Umbilical cord (tissue), 2 donors: ENCODE results near the gene OCIAD1. TPM values are rescaled to one million over a fixed set of nuclear protein-coding genes. Genes with fewer than 3 reads are reported as not detected.
"Not testable (repeated sequence)": the region's sequence is repeated elsewhere in the genome, so short reads cannot be mapped to it uniquely, and the experiment has no call there.

Experiments
- DNase-seq: peaks from one replicate; pipeline ENCODE4 v3.0.0-alpha.2; 2015; ENCODE audit warnings: low spot score
- total RNA-seq: library from RNA; depleted of rRNA; stranded (reverse); fragments of >200 nt; gene quantifications from one replicate; pipeline ENCODE4 v1.2.3, GENCODE V29; 2014; ENCODE audit warnings: low replicate concordance; ENCODE audit not compliant: insufficient read depth

Gene OCIAD1
- total RNA-seq, 1 donor from 2014 or later, result 103 TPM

DNA sequence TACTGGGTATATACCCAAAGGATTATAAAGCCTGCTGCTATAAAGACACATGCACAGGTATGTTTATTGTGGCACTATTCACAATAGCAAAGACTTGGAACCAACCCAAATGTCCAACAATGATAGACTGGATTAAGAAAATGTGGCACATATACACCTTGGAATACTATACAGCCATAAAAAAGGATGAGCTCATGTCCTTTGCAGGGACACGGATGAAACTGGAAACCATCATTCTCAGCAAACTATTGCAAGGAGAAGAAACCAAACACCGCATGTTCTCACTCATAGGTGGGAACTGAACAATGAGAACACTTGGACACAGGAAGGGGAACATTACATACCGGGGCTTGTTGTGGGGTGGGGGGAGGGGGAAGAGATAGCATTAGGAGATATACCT, 58.9 kb downstream of the OCIAD1 start:
- not testable (repeated sequence) for DNase-seq

DNA sequence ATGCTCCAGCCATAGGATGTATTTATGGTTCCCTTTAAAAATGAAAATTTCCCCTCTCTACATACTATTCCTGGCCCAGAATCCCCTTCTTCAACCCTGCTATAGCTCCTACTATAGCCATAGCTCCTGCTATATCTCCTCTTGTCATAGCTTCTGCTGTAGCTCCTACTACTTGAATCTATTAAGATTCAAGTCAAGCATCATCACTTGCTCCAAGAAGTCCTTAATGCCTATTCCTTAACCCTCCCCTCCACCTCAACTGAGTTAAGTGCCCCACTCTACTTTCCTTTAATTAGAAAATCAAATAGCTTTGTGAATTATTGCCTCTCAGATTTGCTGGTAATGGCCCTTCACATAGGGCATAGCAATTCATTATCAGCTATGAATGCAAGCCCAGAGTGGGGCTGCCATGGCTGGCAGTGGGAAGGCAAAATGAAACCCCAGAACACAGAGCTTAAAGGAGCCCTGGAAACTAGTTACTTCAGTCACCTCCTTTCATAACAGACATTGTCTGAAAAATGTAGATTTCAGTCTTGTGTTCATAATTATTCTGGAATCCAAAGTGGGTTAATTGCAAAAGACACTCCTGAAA, 60.2 kb downstream of the OCIAD1 start:
- no peak for DNase-seq

DNA sequence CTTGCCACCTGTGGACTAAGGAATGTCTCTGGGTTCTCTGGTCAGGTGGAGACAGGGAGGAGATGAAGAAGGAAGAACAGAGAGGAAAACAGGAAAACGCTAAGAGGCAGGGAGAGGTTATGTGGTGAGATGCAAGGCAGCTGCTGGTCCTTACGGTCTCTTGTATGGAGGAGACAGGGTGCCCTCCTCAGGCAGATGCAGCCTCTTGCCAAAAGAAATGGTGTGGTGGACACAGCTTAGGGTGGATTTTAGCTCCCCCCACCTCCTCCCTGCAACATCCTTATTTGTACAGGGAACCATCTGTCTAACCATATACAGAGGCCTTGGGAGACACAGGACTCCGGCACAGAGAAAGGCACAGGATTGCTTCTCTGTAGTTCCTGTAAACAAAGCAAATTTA, 66.0 kb downstream of the OCIAD1 start:
- DNase-seq, result no peak

DNA sequence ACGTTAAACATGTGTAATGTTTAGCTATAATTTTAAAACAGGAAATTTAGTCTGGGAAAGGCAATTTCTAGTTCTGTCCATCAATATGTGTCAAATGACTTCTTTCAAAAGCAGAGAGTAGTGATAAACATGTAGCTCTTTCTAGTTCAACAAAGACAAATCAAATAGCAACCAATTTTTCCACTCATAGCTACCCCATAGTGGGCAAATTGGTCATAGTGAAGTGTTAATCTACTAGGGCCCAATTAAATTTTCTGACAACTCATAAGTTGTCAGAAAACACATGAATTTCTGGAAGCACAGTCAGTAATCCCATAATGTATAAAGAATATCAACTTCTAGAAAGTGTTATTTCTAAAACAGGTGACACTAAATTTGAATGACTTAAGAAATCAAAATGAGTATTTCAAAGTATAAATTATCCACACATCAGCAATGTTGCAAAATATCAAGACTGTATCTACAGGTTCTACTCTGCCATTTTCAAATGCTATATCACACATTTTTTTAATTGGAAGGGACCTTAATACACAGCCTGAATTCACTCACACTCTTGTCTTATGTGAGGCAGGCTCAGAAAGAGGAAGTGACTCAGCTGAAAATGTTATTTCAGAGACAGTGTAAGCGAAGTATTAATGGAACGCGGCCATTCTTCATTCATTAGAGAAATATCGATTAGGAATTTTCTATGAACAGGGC, 68.0 kb downstream of the OCIAD1 start:
- no peak for DNase-seq

DNA sequence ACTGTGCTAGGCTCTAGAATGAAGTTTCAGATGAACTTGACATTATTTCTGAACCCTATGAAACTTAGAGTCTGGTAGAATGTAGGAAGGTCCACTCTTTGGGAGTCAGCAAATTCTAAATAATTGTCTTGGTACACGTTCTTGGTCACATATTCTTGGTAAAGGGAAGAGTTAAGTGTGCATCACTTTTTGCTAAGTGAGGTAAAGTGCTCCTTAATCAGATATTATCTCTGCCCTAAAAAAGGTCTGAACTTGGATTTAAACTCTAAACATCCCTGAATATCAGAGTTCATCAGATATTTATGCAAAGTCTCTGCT, 68.5 kb downstream of the OCIAD1 start:
- no peak for DNase-seq

DNA sequence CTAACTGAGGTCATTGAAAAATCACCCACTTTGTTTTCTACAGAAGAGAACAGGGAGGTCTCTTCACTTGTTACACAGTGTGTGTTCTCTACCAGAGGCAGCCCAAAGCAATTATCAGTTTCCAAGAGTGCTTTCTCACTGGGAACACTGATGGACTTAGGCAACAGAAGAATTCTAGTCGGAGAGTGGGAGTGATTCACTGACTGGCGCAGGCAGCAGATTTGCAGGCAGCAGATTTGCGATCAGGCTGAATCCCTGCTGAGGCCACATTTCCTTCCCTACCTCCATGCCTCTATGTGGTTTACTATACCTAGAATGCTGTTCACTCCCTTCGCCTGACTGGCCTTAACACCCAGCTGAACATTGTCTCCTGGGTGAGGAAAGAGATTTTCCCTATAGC, 69.1 kb downstream of the OCIAD1 start:
- peak; percentile 14 for DNase-seq

DNA sequence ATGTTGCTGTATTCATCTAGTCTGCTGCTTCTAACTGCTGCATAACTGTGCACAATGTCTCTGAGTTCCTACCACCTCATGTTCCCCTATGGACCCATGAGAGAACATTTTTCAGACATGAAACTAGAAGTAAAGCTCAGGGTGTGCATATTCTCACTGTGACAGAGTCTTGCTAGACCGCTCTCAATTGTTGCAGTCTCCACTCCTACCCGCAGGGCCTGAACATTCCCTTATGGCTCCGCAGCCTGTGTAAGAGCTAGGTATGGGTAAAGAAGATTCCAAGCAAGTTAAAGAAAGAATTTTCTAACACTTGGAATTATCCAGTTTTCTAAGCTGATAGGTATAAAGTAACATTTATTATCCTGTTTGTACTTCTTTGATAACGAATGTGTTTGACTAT, 70.3 kb downstream of the OCIAD1 start:
- DNase-seq, result no peak

DNA sequence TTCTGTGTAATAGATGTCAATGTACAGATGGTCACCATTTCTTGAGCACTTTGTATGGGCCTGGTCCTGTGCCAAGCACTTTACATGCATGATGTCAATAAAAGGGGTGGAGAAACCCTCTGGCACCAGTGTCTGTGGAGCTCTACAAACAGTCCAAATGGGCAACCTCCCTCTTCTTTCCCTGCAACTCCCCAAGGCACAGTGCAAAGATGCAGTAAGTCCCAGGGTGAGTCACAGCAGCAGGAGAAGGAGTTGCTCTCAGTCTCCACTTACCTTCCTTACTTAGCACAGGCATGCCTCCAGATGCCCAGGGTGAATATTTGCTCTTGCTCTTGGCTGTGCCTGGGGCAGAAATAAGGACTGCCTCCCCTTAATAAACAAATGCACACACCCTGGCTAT, 71.4 kb downstream of the OCIAD1 start:
- DNase-seq, result no peak

DNA sequence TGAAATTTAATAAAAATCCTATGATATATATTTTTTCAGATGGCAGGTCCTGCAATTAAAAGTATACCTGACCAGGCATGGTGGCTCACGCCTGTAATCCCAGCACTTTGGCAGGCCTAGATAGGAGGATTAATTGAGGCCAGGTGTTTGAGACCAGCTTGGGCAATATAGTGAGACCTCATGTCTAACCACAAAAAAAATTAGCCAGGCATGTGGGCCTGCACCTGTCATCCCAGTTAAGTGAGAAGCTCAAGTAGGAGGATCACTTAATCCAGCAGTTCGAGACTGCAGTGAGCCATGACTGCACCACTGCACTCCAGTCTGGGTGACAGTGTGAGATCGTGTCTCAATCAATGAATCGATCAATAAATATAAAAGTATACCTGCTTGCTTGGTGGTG, 73.2 kb downstream of the OCIAD1 start:
- DNase-seq, result no peak

DNA sequence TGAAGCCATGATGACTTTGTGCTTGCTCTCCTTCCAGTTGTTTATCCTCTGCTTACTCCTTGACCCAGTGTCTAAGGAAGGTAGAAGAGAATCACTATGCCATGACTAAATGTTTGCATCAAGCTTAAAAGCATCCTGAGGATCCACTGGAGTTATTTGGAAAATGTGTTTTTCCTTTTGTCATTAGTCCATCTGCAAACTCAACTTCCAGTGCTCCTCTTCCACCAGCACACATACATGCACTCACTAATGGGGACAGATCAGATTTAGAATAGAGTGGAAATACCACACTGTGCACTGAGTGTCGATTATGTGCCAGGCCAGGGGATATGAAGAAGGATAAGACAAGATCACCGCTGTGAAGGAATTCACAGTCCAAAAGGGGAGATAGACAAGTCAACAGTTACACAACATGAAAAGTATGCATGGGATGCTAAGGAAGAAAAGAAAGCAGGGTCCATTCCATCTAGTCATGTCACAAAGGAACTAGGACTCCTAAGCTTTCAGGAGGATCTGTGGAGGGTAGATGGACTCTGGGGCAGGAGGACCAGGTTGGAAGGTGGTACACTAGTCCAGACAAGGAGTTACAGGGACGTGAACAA, 73.8 kb downstream of the OCIAD1 start:
- no peak for DNase-seq

DNA sequence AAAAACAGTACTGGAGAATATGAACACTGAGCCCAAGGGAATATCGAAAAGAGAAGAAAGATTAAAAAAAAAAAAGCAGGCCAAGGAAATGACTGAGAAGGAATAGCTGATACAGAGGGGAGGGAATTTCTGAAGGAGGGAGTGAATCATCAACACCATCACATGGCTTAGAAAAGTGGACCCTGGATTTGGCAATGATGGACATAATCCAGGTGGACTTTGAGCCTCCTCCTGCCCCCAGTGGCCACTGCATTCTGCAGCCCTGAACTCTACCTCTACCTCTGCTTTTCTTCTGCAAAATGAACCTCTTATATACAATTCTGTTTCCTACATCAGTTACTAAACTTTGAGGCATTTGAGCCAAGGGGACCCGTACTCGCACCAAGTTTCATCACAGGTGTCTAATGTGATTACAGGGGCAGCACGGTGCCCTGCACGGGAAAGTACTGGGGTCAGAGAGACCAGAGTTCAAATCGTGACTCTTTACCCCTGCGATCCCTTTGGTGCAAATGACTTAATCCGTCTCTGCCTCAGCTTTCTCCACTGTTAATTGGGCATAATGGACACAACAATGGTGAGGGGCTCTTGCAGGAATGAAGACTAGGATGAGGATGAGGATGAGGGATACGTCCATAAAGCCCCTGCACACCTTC, 74.6 kb downstream of the OCIAD1 start:
- DNase-seq, result no peak

DNA sequence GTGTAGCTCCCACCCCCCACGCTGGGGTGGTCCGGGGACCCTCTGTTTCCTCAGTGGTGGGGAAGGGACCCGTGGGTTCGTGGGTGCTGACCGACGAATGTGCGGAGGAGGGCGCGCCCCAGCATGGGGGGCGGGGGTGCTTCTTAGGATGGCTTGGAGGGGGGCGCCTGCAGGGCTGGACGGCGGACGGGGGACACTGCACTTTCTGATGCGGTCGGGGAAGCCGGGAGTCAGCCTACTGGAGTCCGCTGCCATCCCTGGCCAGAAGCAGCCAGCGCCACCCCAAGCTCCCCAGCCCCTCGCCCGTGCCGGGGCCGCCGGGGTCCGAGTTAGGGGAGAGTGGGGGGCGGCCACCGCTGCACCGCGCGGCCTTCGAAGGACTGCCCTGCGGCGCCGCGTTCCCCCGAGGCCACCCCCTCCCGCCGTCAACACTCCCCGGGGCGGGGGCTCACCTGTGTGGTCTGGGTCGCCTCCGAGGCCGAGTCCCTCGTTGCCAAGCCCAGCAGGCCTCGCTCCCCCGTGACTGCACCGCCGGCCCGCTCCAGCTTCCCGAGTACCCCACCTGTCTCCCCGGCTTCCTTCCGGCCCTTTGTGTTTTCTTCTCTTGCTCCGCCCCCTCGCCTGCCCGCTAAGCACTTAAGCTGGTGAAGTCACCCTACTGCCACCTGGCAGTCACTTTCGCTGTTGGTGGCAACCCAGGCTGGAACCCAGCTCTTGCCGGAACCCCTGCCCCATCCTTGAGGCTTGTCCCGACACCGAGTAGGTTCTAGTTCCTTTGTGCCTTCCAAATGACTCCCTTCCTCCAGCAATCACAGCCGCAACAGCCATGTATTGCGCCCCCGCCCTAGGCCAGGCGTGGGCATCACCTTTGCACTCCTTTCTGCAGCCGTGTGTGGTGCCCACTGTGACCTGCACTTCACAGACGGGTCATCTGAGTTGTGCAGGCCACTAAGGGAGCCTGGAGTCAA, 75.6 kb downstream of the OCIAD1 start, which contains the start of gene OCIAD2:
OCIAD2 (minus strand) TSS at position 569 of the 968 bp plus-strand sequence. CDS start 2,225 bp downstream, outside the sequence.
- DNase-seq, result peak; percentile 48

DNA sequence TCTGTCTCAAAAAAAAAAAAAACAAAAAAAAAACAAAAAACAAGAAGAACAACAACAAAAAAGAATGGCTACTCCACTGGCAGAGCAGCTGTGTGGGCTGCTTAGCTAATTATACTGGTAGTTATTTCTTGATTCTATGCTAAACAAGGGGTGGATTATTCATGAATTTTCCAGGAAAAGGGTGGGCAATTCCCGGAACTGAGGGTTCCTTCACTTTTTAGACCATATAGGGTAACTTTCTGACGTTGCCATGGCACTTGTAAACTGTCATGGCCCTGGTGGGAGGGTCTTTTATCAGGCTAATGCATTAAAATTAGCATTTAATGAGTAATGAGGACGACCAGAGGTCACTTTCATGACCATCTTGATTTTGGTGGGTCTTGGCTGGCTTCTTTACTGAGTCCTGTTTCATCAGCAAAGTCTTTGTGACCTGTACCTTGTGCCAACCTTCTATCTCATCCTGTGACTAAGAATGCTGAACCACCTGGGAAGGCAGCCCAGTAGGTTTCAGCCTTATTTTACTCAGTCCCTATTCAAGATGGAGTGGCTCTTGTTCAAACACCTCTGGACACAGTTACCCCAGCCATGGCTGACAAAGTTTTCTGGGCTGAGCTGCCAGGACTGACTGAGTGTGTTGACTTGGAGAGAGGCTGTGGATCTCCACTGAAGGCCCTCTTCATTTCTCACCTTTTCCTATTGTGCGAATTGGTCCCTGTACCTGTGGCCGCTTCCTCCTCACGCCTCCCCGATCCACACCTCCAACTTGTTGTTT, 77.0 kb downstream of the OCIAD1 start:
- no peak for DNase-seq

DNA sequence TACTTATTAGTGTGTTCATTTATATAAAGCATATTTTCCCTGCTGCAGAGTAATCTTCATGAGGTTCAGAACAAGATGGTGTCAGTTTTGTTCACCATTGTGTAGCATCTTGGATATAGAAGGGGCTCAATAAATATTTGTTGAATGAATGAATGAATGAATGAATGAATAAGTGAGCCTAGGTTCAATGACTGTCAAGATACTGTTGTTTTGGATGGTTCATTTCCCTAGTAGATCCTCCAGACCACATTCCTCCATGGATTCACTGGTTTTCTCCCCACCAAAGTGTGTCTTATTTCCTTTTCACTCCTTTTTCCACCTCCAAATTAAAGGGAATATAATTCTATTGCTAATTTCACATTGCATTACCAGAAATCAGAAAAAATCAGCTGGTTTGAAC, 77.8 kb downstream of the OCIAD1 start:
- no peak for DNase-seq

DNA sequence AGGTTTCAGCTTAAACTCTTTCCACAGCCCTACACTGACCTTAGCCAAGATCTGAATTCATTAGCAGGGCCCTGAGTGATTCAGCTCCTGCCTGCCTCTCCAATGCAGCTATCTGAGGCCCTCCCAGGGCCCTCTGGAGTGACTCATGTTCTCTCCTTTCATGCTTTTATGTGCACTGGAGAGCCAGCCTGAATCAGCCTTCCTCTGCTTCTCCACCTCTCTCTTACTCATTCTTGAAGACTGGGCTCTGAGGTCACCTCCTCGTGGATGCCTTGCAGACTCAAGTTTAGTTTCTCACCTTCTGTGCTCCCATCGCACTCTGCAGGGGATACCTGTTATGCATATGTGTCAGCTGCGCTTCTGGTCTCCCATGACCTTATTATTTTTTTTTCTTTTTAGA, 78.8 kb downstream of the OCIAD1 start:
- DNase-seq, result peak; percentile 89

DNA sequence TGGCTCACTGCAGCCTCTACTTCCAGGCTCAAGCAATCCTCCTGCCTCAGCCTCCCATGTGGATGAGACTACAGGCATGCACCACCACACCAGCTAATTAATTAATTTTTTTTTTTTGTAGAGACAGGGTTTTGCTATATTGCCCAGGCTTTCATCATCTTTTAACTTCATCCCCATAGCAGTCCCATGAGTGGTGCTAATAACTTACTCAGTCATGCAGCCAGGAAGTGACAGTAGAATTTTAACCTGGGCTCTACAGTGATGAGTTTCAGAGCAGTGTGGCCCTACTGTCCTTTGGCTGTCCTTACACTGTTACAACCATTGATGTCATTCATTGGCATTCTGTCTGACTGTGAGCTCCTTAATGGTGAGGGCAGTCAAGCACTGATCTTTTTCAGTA, 79.6 kb downstream of the OCIAD1 start:
- no peak for DNase-seq

Other genes with a start within 250 kb of the OCIAD1 start
- gene FRYL, start 50.8 kb upstream of the OCIAD1 start, total RNA-seq, result 63.8 TPM
- gene OCIAD2, start 75.7 kb downstream of the OCIAD1 start, total RNA-seq, result 12.5 TPM
- gene CWH43, start 155.2 kb downstream of the OCIAD1 start, total RNA-seq, result 1.9 TPM